ENCODE measurements around the gene WRNIP1.

DNA sequence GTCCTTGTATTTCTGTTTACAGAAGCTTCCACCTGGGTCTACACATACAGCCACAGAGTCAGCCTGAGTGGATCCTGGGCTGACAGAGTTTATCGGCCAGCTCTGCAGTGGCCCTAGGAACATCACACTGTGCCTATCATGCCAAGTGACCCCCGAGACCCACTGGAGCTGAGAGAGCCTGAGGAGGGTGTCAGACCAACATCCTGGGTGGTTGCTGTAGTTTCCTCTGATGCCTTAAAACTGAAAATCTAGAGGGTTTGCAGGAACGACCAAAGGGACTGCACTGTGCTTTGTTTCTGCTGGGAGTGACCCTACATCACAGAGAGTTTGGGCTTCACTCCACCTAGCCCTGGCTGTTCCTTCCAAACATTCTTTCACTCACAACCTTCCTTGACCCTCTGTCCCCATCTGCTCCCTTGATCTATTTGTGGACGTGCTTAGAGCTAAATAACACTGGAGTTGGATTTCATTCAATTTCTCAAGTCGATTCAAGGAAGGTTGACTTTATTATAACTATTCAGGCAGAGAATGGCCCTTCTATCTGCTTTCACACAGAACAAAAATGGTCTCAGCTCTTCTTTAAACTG, 32.6 kb upstream of the WRNIP1 start:
- TF ChIP-seq CTCF (conservative IDR thresholded peaks at IDR 0.05 in 1 of 2, IDR thresholded peaks at IDR 0.05 in 1 of 2; ENCODE audit: low read depth in 1 of 2, low read length in 2 of 2) = no peak
- TF ChIP-seq EZH2 (IDR thresholded peaks at IDR 0.05; ENCODE audit: low read length, missing control alignments) = no peak

Data from fibroblast of lung (primary cell).